HepG2 (cell line): Measurements from ENCODE around the gene SEC24B. TPM values are rescaled to one million over a fixed set of nuclear protein-coding genes. Genes with fewer than 3 reads are reported as not detected.

ENCODE experiments used
- ATAD3A ChIP-seq: sonication (generic); formaldehyde crosslinking; IDR thresholded peaks from 2 replicates; pipeline ENCODE4 v1.4.0; 2020; ENCODE audit warnings: missing genetic modification reagents
- ATF1 ChIP-seq: IDR thresholded peaks from 2 replicates; pipeline ENCODE4 v1.6.1; 2016; ENCODE audit warnings: mild to moderate bottlenecking, control low read depth
- EED ChIP-seq: sonication (generic); formaldehyde crosslinking; IDR thresholded peaks from 2 replicates; pipeline ENCODE4 v1.5.0; 2020; ENCODE audit warnings: mild to moderate bottlenecking, missing genetic modification reagents
- EHMT2 ChIP-seq: fragments of 200-600 bp; sonication (generic); IDR thresholded peaks from 2 replicates; pipeline ENCODE4 v1.7.0; 2017; ENCODE audit warnings: antibody characterized with exemption, low read depth, low read length, borderline replicate concordance
- FOXA1 ChIP-seq, 2 experiments: fragments of 450-650 bp in 1 of 2; sonication (generic) in 1 of 2; formaldehyde crosslinking in 1 of 2; IDR thresholded peaks; 2 replicates each; pipeline versions ENCODE4 v1.4.0 to v1.6.1; 2016 to 2020; ENCODE audit warnings: missing genetic modification reagents in 1 of 2
- FOXA3 ChIP-seq: IDR thresholded peaks from 2 replicates; pipeline ENCODE4 v1.6.1; 2016; ENCODE audit warnings: missing genetic modification reagents, missing compliant biosample characterization
- KAT2B ChIP-seq: fragments of 150-350 bp; IDR thresholded peaks from 2 replicates; pipeline ENCODE4 v1.6.1; 2014; ENCODE audit warnings: low read depth, low read length, borderline replicate concordance
- MBD4 ChIP-seq: IDR thresholded peaks from 2 replicates; pipeline ENCODE4 v1.6.1; 2012; ENCODE audit warnings: low read length, inconsistent platforms, borderline replicate concordance
- MTA1 ChIP-seq: sonication (generic); formaldehyde crosslinking; IDR thresholded peaks from 2 replicates; pipeline ENCODE4 v1.4.0; 2020; ENCODE audit warnings: missing genetic modification reagents, mild to moderate bottlenecking, borderline replicate concordance
- POLR2AphosphoS5 ChIP-seq: IDR thresholded peaks from 2 replicates; pipeline ENCODE4 v1.6.1; 2012; ENCODE audit warnings: low read depth, low read length
- RORA ChIP-seq: sonication (generic); formaldehyde crosslinking; IDR thresholded peaks from 2 replicates; pipeline ENCODE4 v1.5.0; 2020; ENCODE audit warnings: mild to moderate bottlenecking, missing genetic modification reagents, moderate library complexity
- SATB2 ChIP-seq: sonication (generic); formaldehyde crosslinking; IDR thresholded peaks from 2 replicates; pipeline ENCODE4 v1.5.0; 2020; ENCODE audit warnings: missing genetic modification reagents
- SPEN ChIP-seq: sonication (generic); formaldehyde crosslinking; IDR thresholded peaks from 2 replicates; pipeline ENCODE4 v1.5.1; 2020; ENCODE audit warnings: low read depth, mild to moderate bottlenecking, missing genetic modification reagents
- STAG1 ChIP-seq: sonication (generic); formaldehyde crosslinking; IDR thresholded peaks from 2 replicates; pipeline ENCODE4 v1.4.0; 2020; ENCODE audit warnings: missing genetic modification reagents
- TARDBP ChIP-seq: sonication (generic); formaldehyde crosslinking; IDR thresholded peaks from 2 replicates; pipeline ENCODE4 v1.8.0; 2022; ENCODE audit warnings: mild to moderate bottlenecking, missing genetic modification reagents
- ZBTB20 ChIP-seq: sonication (generic); formaldehyde crosslinking; IDR thresholded peaks from 2 replicates; pipeline ENCODE4 v1.8.1; 2023; ENCODE audit warnings: missing genetic modification reagents, low read depth, mild to moderate bottlenecking, borderline replicate concordance
- ZFP37 ChIP-seq: sonication (generic); formaldehyde crosslinking; IDR thresholded peaks from 2 replicates; pipeline ENCODE4 v1.4.0; 2020; ENCODE audit warnings: missing genetic modification reagents, borderline replicate concordance
- ZKSCAN5 ChIP-seq: sonication (generic); formaldehyde crosslinking; IDR thresholded peaks from 2 replicates; pipeline ENCODE4 v1.5.1; 2020; ENCODE audit warnings: mild to moderate bottlenecking, missing genetic modification reagents
- ZMYM2 ChIP-seq: sonication (generic); formaldehyde crosslinking; IDR thresholded peaks from 2 replicates; pipeline ENCODE4 v1.8.0; 2022; ENCODE audit warnings: mild to moderate bottlenecking, missing genetic modification reagents
- ZNF225 ChIP-seq: sonication (generic); formaldehyde crosslinking; IDR thresholded peaks from 2 replicates; pipeline ENCODE4 v1.4.0; 2020; ENCODE audit warnings: mild to moderate bottlenecking, missing genetic modification reagents
- ZNF552 ChIP-seq: sonication (generic); formaldehyde crosslinking; IDR thresholded peaks from 2 replicates; pipeline ENCODE4 v1.9.0; 2022; ENCODE audit warnings: missing genetic modification reagents, mild to moderate bottlenecking, borderline replicate concordance
- ZNF556 ChIP-seq: sonication (generic); formaldehyde crosslinking; IDR thresholded peaks from 2 replicates; pipeline ENCODE4 v1.4.0; 2020; ENCODE audit warnings: mild to moderate bottlenecking, missing genetic modification reagents, borderline replicate concordance
- ZNF746 ChIP-seq: sonication (generic); formaldehyde crosslinking; IDR thresholded peaks from 2 replicates; pipeline ENCODE4 v1.8.0; 2022; ENCODE audit warnings: mild to moderate bottlenecking, missing genetic modification reagents
- ZNF775 ChIP-seq: sonication (generic); formaldehyde crosslinking; IDR thresholded peaks from 2 replicates; pipeline ENCODE4 v1.4.0; 2020; ENCODE audit warnings: missing genetic modification reagents, mild to moderate bottlenecking, moderate library complexity, borderline replicate concordance
- polyA plus RNA-seq, 8 experiments: library from polyadenylated mRNA; depleted of rRNA in 3 of 8; stranded (reverse) in 7 of 8; unstranded in 1 of 8; fragments of >200 nt; fragmentation: Illumina TruSeq in 4 of 8; extraction: Trizol in 4 of 8; gene quantifications; 2 replicates each; pipeline versions ENCODE4 v1.2.1 to v1.2.3, GENCODE V29; 2011 to 2016; ENCODE audit warnings: low read depth in 4 of 8, missing spikeins in 1 of 8, mixed read lengths in 1 of 8; ENCODE audit not compliant: insufficient read depth in 1 of 8
- total RNA-seq, 5 experiments: library from RNA; depleted of rRNA; stranded (reverse); fragments of >200 nt; fragmentation: Illumina TruSeq; extraction: Trizol; gene quantifications; 2 replicates each; pipeline ENCODE4 v1.2.3, GENCODE V29; 2016; ENCODE audit warnings: low read depth in 1 of 5
- TF ChIP-seq, protein P1 (sequence below): sonication (generic); formaldehyde crosslinking; IDR thresholded peaks from 2 replicates; pipeline ENCODE4 v1.9.0; 2022; ENCODE audit warnings: missing genetic modification reagents, mild to moderate bottlenecking, borderline replicate concordance
- TF ChIP-seq, protein P2 (sequence below): sonication (generic); formaldehyde crosslinking; IDR thresholded peaks from 2 replicates; pipeline ENCODE4 v1.4.0; 2020; ENCODE audit warnings: missing genetic modification reagents

The SEC24B gene
- total and polyA plus RNA-seq, 2 of the 13 experiments (the other 11 are each of a cell fraction or from before 2014, with no cell fraction given): 14.6 to 39.0 TPM

DNA sequence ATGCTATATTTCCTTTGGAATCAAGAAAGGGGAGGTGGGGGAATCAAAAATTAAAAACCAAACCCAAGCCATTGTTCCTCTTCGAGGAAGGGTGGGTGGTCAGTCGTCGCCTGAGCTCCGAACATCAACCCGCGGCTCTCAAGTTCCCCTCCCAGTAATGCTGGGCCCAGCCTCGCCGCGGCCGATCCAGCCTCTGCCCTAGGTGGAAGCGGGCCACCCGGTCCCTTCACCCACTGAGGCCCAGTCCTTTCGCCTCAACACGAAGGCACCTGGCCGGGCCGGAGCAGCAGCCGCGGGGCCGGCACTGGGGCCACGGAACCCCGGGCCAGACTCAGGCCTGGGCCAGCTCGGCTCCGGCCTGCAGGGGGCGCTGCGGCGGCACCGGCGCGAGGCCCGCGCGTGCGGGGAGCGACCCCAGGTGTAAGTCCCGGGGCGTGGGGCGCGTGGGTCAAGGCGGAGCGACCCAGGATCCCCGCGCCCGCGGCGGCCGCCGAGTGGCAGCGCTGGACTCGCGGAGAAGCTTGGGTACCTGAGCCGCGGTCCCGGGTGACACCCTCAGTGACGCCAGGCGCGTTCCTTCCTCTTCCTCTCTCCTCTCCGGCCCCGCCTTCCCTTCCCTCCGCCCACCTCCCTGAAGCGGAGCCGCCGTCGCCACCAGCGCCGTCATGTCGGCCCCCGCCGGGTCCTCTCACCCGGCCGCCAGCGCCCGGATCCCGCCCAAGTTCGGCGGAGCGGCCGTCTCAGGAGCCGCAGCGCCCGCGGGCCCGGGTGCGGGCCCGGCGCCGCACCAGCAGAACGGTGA lies at the start of gene SEC24B (continued):
- TF ChIP-seq MTA1 (CRISPR knock-in tag) (peak; percentile 94; the same call in 1 of the 2 replicates), SPEN (CRISPR knock-in tag) (peak; percentile 70; the same call in 1 of the 2 replicates), STAG1 (CRISPR knock-in tag) (peak; percentile 19; the same call in 1 of the 2 replicates), ZNF552 (CRISPR knock-in tag) (no peak), ZNF746 (CRISPR knock-in tag) (no peak), ZNF225 (CRISPR knock-in tag) (no peak), ZBTB20 (CRISPR knock-in tag) (no peak), EED (peak; percentile 70; the same call in 1 of the 2 replicates), SATB2 (CRISPR knock-in tag) (no peak), ZKSCAN5 (CRISPR knock-in tag) (no peak), MBD4 (no peak), ZFP37 (CRISPR knock-in tag) (no peak), ZNF775 (CRISPR knock-in tag) (no peak), EHMT2 (no peak), POLR2AphosphoS5 (peak; percentile 62), ZMYM2 (no peak), ATF1 (CRISPR knock-in tag) (no peak), TARDBP (CRISPR knock-in tag) (no peak), ATAD3A (CRISPR knock-in tag) (no peak), RORA (CRISPR knock-in tag) (no peak), FOXA3 (no peak), FOXA1 (IDR thresholded peaks at IDR 0.05) (no peak), FOXA1 (CRISPR knock-in tag; IDR thresholded peaks at IDR 0.05) (no peak), ZNF556 (CRISPR knock-in tag) (no peak), KAT2B (no peak)
- TF ChIP-seq, protein P1, sequence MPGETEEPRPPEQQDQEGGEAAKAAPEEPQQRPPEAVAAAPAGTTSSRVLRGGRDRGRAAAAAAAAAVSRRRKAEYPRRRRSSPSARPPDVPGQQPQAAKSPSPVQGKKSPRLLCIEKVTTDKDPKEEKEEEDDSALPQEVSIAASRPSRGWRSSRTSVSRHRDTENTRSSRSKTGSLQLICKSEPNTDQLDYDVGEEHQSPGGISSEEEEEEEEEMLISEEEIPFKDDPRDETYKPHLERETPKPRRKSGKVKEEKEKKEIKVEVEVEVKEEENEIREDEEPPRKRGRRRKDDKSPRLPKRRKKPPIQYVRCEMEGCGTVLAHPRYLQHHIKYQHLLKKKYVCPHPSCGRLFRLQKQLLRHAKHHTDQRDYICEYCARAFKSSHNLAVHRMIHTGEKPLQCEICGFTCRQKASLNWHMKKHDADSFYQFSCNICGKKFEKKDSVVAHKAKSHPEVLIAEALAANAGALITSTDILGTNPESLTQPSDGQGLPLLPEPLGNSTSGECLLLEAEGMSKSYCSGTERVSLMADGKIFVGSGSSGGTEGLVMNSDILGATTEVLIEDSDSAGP (CRISPR knock-in tag): peak; percentile 54; the same call in 1 of the 2 replicates
- TF ChIP-seq, protein P2, sequence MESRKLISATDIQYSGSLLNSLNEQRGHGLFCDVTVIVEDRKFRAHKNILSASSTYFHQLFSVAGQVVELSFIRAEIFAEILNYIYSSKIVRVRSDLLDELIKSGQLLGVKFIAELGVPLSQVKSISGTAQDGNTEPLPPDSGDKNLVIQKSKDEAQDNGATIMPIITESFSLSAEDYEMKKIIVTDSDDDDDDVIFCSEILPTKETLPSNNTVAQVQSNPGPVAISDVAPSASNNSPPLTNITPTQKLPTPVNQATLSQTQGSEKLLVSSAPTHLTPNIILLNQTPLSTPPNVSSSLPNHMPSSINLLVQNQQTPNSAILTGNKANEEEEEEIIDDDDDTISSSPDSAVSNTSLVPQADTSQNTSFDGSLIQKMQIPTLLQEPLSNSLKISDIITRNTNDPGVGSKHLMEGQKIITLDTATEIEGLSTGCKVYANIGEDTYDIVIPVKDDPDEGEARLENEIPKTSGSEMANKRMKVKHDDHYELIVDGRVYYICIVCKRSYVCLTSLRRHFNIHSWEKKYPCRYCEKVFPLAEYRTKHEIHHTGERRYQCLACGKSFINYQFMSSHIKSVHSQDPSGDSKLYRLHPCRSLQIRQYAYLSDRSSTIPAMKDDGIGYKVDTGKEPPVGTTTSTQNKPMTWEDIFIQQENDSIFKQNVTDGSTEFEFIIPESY (CRISPR knock-in tag): no peak
